ENCODE data around the gene CD33.

- TF ChIP-seq CTCF (IDR thresholded peaks at IDR 0.05; ENCODE audit: poor library complexity) (no peak), EZH2 (IDR thresholded peaks at IDR 0.05; ENCODE audit: borderline replicate concordance) (no peak), EZH2phosphoT487 (IDR thresholded peaks at IDR 0.05; ENCODE audit: low read depth, severe bottlenecking, unreplicated experiment) (no peak)
Measured at GRCh38 chr19:51194527-51195315, 30.2 kb upstream of the CD33 start.

All from hepatocyte (in vitro differentiated cells).